ENCODE data around the gene TMEM52. TPM values are rescaled to one million over a fixed set of nuclear protein-coding genes. Genes with fewer than 3 reads are reported as not detected.

Gene TMEM52
- total and polyA plus RNA-seq, 4 donors: 2.6 to 13.1 (median 3.0) TPM

- Histone ChIP-seq H3K4me3 (ENCODE audit: low read depth in 1 of 3, low read length in 3 of 3) (no peak overlapping the region), H3K9ac (ENCODE audit: low read depth in 1 of 2, low read length in 2 of 2) (no peak overlapping the region), H3K27ac (ENCODE audit: low read depth in 1 of 2, low read length in 2 of 2) (no peak overlapping the region), H3K27me3 (ENCODE audit: control insufficient read depth in 4 of 4, insufficient read depth in 4 of 4, low read length in 3 of 4) (peaks cover 0 to 2% (median 0%) of the 10 kb centered on the region in 4 donors), H3K4me1 (ENCODE audit: control insufficient read depth in 4 of 4, insufficient read depth in 4 of 4, low read length in 3 of 4) (no peaks in the 10 kb centered on the region), H3K9me3 (ENCODE audit: control insufficient read depth in 4 of 4, low read length in 3 of 4) (no peaks in the 10 kb centered on the region), H3K36me3 (ENCODE audit: control insufficient read depth in 4 of 4, insufficient read depth in 3 of 4, low read depth in 1 of 4, low read length in 3 of 4) (no peaks in the 10 kb centered on the region)
- TF ChIP-seq TAF1 (conservative IDR thresholded peaks at IDR 0.05) (no peak), MAX (IDR thresholded peaks at IDR 0.05) (no peak), GABPA (IDR thresholded peaks at IDR 0.05 in 1 of 2, conservative IDR thresholded peaks at IDR 0.05 in 1 of 2) (no peak), YY1 (IDR thresholded peaks at IDR 0.05) (no peak), FOXA2 (IDR thresholded peaks at IDR 0.05) (no peak), ATF3 (IDR thresholded peaks at IDR 0.05) (no peak), FOXA1 (IDR thresholded peaks at IDR 0.05) (no peak), EGR1 (IDR thresholded peaks at IDR 0.05; ENCODE audit: low read depth in 2 of 2) (no peak), HNF4A (conservative IDR thresholded peaks at IDR 0.05) (no peak), ZBTB33 (IDR thresholded peaks at IDR 0.05) (no peak)
- no peak for DNase-seq (ENCODE audit: low spot score)
- WGBS: 88% methylated on average over 25 of the region's 25 CpGs
Observed at GRCh38 chr1:1964811-1965210, 45.7 kb upstream of the TMEM52 start.

- H3K4me3 ChIP-seq (ENCODE audit: low read depth in 1 of 3, low read length in 3 of 3): no peak overlapping the region
- TF ChIP-seq HNF4A (conservative IDR thresholded peaks at IDR 0.05) (no peak), CTCF (IDR thresholded peaks at IDR 0.05; ENCODE audit: low read depth, low read length, missing input control) (no peak), SP1 (IDR thresholded peaks at IDR 0.05) (no peak), HNF4G (IDR thresholded peaks at IDR 0.05) (no peak), FOXA2 (IDR thresholded peaks at IDR 0.05) (no peak), EGR1 (IDR thresholded peaks at IDR 0.05; ENCODE audit: low read depth in 2 of 2) (no peak), MAX (IDR thresholded peaks at IDR 0.05) (no peak), NR2F2 (IDR thresholded peaks at IDR 0.05) (no peak), FOXA1 (IDR thresholded peaks at IDR 0.05) (no peak), TAF1 (conservative IDR thresholded peaks at IDR 0.05) (no peak), REST (IDR thresholded peaks at IDR 0.05) (no peak), YY1 (IDR thresholded peaks at IDR 0.05) (no peak), GABPA (IDR thresholded peaks at IDR 0.05 in 1 of 2, conservative IDR thresholded peaks at IDR 0.05 in 1 of 2) (no peak), RAD21 (IDR thresholded peaks at IDR 0.05) (no peak), ATF3 (IDR thresholded peaks at IDR 0.05) (no peak)
- no peaks in the 10 kb centered on the region for H3K9me3 ChIP-seq (ENCODE audit: control insufficient read depth in 4 of 4, low read length in 3 of 4)
- DNase-seq (ENCODE audit: low spot score): no peak
- WGBS: 58% methylated on average over 17 of the region's 17 CpGs
- H3K27ac ChIP-seq (ENCODE audit: low read depth in 1 of 2, low read length in 2 of 2): no peak overlapping the region
- no peaks in the 10 kb centered on the region for H3K4me1 ChIP-seq (ENCODE audit: control insufficient read depth in 4 of 4, insufficient read depth in 4 of 4, low read length in 3 of 4)
- H3K36me3 ChIP-seq (ENCODE audit: control insufficient read depth in 4 of 4, insufficient read depth in 3 of 4, low read depth in 1 of 4, low read length in 3 of 4): no peaks in the 10 kb centered on the region
- no peak overlapping the region for H3K9ac ChIP-seq (ENCODE audit: low read depth in 1 of 2, low read length in 2 of 2)
- H3K27me3 ChIP-seq (ENCODE audit: control insufficient read depth in 4 of 4, insufficient read depth in 4 of 4, low read length in 3 of 4): peaks cover 0 to under 1% (median 0%) of the 10 kb centered on the region in 4 donors
Observed at GRCh38 chr1:1963570-1963969, 44.5 kb upstream of the TMEM52 start.
